ENCODE data around the gene CITED4. TPM values are rescaled to one million over a fixed set of nuclear protein-coding genes. Genes with fewer than 3 reads are reported as not detected.

The CITED4 gene
- total RNA-seq, 3 donors from 2014 or later = 12.2 to 136 (median 26.9) TPM

GRCh38 chr1:40844887-40845878 lies 17.0 kb downstream of the CITED4 start:
- Histone ChIP-seq H3K9me3 (no peaks in the 10 kb centered on the region), H3K4me1 (no peaks in the 10 kb centered on the region), H3K27me3 (no peaks in the 10 kb centered on the region), H3K27ac (no peak overlapping the region), H3K36me3 (no peaks in the 10 kb centered on the region), H3K4me3 (no peak overlapping the region)
- intact Hi-C loops (cut with DNase I; ENCODE audit: low total_unique reads) = no loop called here
- TF ChIP-seq POLR2A (IDR thresholded peaks at IDR 0.05) = no peak
- TF ChIP-seq CTCF (IDR thresholded peaks at IDR 0.05) = no peak
- TF ChIP-seq POLR2AphosphoS5 (IDR thresholded peaks at IDR 0.05) = no peak
- DNase-seq (ENCODE audit: low spot score in 2 of 2) = no peak

- no peaks in the 10 kb centered on the region for H3K36me3 ChIP-seq
- no peak for DNase-seq (ENCODE audit: low spot score in 2 of 2)
- TF ChIP-seq POLR2AphosphoS5 (IDR thresholded peaks at IDR 0.05) (no peak), POLR2A (IDR thresholded peaks at IDR 0.05) (no peak)
- no peaks in the 10 kb centered on the region for H3K4me1 ChIP-seq
- H3K27me3 ChIP-seq = no peaks in the 10 kb centered on the region
- H3K4me3 ChIP-seq = no peak overlapping the region
- no peaks in the 10 kb centered on the region for H3K9me3 ChIP-seq
- no peak overlapping the region for H3K27ac ChIP-seq
- intact Hi-C loops (cut with DNase I; ENCODE audit: low total_unique reads) = no loop called here
Observed at GRCh38 chr1:40844079-40844478, 18.1 kb downstream of the CITED4 start.

GRCh38 chr1:40842691-40843090 lies 19.5 kb downstream of the CITED4 start:
- intact Hi-C loops (cut with DNase I; ENCODE audit: low total_unique reads) = no loop called here

GRCh38 chr1:40842207-40842606 lies 20.0 kb downstream of the CITED4 start:
- TF ChIP-seq POLR2AphosphoS5 (IDR thresholded peaks at IDR 0.05) (no peak), CTCF (IDR thresholded peaks at IDR 0.05) (no peak), POLR2A (IDR thresholded peaks at IDR 0.05) (no peak)
- no peak overlapping the region for H3K4me3 ChIP-seq
- DNase-seq (ENCODE audit: low spot score in 2 of 2) = no peak
- intact Hi-C loops (cut with DNase I; ENCODE audit: low total_unique reads) = no loop called here
- H3K27ac ChIP-seq = no peak overlapping the region
- H3K9me3 ChIP-seq = no peaks in the 10 kb centered on the region
- no peaks in the 10 kb centered on the region for H3K36me3 ChIP-seq
- H3K4me1 ChIP-seq = no peaks in the 10 kb centered on the region
- no peaks in the 10 kb centered on the region for H3K27me3 ChIP-seq

More at GRCh38 chr1:40842691-40843090, 19.5 kb downstream of the CITED4 start:
- TF ChIP-seq CTCF (IDR thresholded peaks at IDR 0.05) (no peak), POLR2A (IDR thresholded peaks at IDR 0.05) (no peak), POLR2AphosphoS5 (IDR thresholded peaks at IDR 0.05) (no peak)
- Histone ChIP-seq H3K9me3 (no peaks in the 10 kb centered on the region), H3K27me3 (no peaks in the 10 kb centered on the region), H3K27ac (no peak overlapping the region), H3K4me3 (no peak overlapping the region), H3K4me1 (no peaks in the 10 kb centered on the region), H3K36me3 (no peaks in the 10 kb centered on the region)
- DNase-seq (ENCODE audit: low spot score in 2 of 2) = no peak

GRCh38 chr1:40841602-40842001 lies 20.6 kb downstream of the CITED4 start:
- Histone ChIP-seq H3K4me3 (no peak overlapping the region), H3K4me1 (no peaks in the 10 kb centered on the region), H3K27ac (no peak overlapping the region), H3K9me3 (no peaks in the 10 kb centered on the region), H3K27me3 (no peaks in the 10 kb centered on the region), H3K36me3 (no peaks in the 10 kb centered on the region)
- intact Hi-C loops (cut with DNase I; ENCODE audit: low total_unique reads) = no loop called here
- DNase-seq (ENCODE audit: low spot score in 2 of 2) = no peak
- no peak for TF ChIP-seq POLR2AphosphoS5 (IDR thresholded peaks at IDR 0.05)
- TF ChIP-seq POLR2A (IDR thresholded peaks at IDR 0.05) = no peak
- TF ChIP-seq CTCF (IDR thresholded peaks at IDR 0.05) = no peak

All from breast epithelium (tissue), 4 donors.